Keratinocyte (primary cell): ENCODE measurements around the gene CLCN7. TPM values are rescaled to one million over a fixed set of nuclear protein-coding genes. Genes with fewer than 3 reads are reported as not detected.

Source experiments
- DNase-seq: peaks from one replicate; pipeline ENCODE4 v3.0.0-alpha.2; 2011; ENCODE audit warnings: low read depth, missing footprints, low spot score
- FAIRE-seq: peaks from 2 replicates; lab custom pipeline; 2011; peaks lifted over from hg19 to GRCh38; lab: Jason Lieb, UNC
- H2AFZ ChIP-seq: 2 replicates; pipeline ENCODE4 v1.6.0; 2012; ENCODE audit warnings: low read length, control low read depth, inconsistent platforms; ENCODE audit not compliant: control insufficient read depth
- H3K27ac ChIP-seq: 2 replicates; pipeline ENCODE4 v1.5.1; 2011; ENCODE audit warnings: low read length; ENCODE audit not compliant: control insufficient read depth, insufficient read depth
- H3K27me3 ChIP-seq: 3 replicates; pipeline ENCODE4 v1.6.0; 2011; ENCODE audit warnings: low read length; ENCODE audit not compliant: control insufficient read depth, insufficient read depth; ENCODE audit errors: extremely low read depth
- H3K36me3 ChIP-seq, 2 experiments: 2 replicates in 1 of 2; 3 replicates in 1 of 2; pipeline ENCODE4 v1.5.1; 2011; ENCODE audit warnings: low read length in 2 of 2, mild to moderate bottlenecking in 1 of 2; ENCODE audit not compliant: control insufficient read depth in 2 of 2, insufficient read depth in 2 of 2; ENCODE audit errors: extremely low read depth in 1 of 2
- H3K4me1 ChIP-seq: 3 replicates; pipeline ENCODE4 v1.5.1; 2011; ENCODE audit warnings: low read length; ENCODE audit not compliant: control insufficient read depth, insufficient read depth; ENCODE audit errors: extremely low read depth
- H3K4me2 ChIP-seq: 3 replicates; pipeline ENCODE4 v1.6.0; 2011; ENCODE audit warnings: low read depth, low read length; ENCODE audit not compliant: control insufficient read depth, insufficient read depth; ENCODE audit errors: extremely low read depth
- H3K4me3 ChIP-seq, 3 experiments: fragments of 200-600 bp in 1 of 3; sonication (generic) in 1 of 3; 2 replicates in 2 of 3; 3 replicates in 1 of 3; pipeline ENCODE4 v1.5.1; 2011 to 2016; ENCODE audit warnings: low read length in 3 of 3, mild to moderate bottlenecking in 3 of 3, control low read depth in 2 of 3, inconsistent platforms in 1 of 3, low read depth in 1 of 3, mixed read lengths in 1 of 3, mixed run types in 1 of 3, moderate library complexity in 1 of 3; ENCODE audit not compliant: control insufficient read depth in 2 of 3, insufficient read depth in 2 of 3; ENCODE audit errors: extremely low read depth in 1 of 3
- H3K79me2 ChIP-seq: 2 replicates; pipeline ENCODE4 v1.6.0; 2012; ENCODE audit warnings: low read length; ENCODE audit not compliant: control insufficient read depth, insufficient read depth
- H3K9ac ChIP-seq: 3 replicates; pipeline ENCODE4 v1.6.0; 2011; ENCODE audit warnings: low read length; ENCODE audit not compliant: control insufficient read depth, insufficient read depth; ENCODE audit errors: extremely low read depth
- H3K9me1 ChIP-seq: 3 replicates; pipeline ENCODE4 v1.6.0; 2011; ENCODE audit warnings: low read length; ENCODE audit not compliant: control insufficient read depth, insufficient read depth; ENCODE audit errors: extremely low read depth
- H3K9me3 ChIP-seq: 2 replicates; pipeline ENCODE4 v1.5.1; 2012; ENCODE audit warnings: low read depth, low read length; ENCODE audit not compliant: control insufficient read depth
- H4K20me1 ChIP-seq: 3 replicates; pipeline ENCODE4 v1.6.0; 2011; ENCODE audit warnings: low read length; ENCODE audit not compliant: control insufficient read depth, insufficient read depth; ENCODE audit errors: extremely low read depth
- EZH2 ChIP-seq: IDR thresholded peaks from one replicate; pipeline ENCODE4 v1.6.1; 2012; ENCODE audit warnings: inconsistent platforms, mild to moderate bottlenecking, low read length, moderate library complexity
- dilution Hi-C: fragments of 300-500 bp; cut with MboI; formaldehyde crosslinking; loops from one replicate; pipeline ENCODE4 v1.7.0; 2020; ENCODE audit warnings: low sequenced_read_pairs; ENCODE audit not compliant: extremely low pct_ligation_motif_present
- polyA plus RNA-seq, 5 experiments: library from polyadenylated mRNA; depleted of rRNA in 3 of 5; stranded (reverse) in 3 of 5; stranded (forward) in 1 of 5; unstranded in 1 of 5; fragments of >200 nt; gene quantifications; 1 replicate in 1 of 5; 2 replicates in 3 of 5; 3 replicates in 1 of 5; pipeline versions ENCODE4 v1.2.1 to v1.2.3, GENCODE V29; 2011 to 2012; ENCODE audit warnings: missing spikeins in 2 of 5, low read depth in 1 of 5, low replicate concordance in 1 of 5
- TF ChIP-seq, protein P1 (sequence below), 3 experiments: IDR thresholded peaks in 1 of 3; conservative IDR thresholded peaks in 1 of 3; optimal IDR thresholded peaks in 1 of 3; 2 replicates in 2 of 3; 3 replicates in 1 of 3; pipeline versions ENCODE3 to v1.5.1; 2011; ENCODE audit warnings: low read length in 3 of 3, mild to moderate bottlenecking in 3 of 3, moderate library complexity in 2 of 3, control low read depth in 1 of 3, inconsistent platforms in 1 of 3; ENCODE audit not compliant: insufficient read depth in 2 of 3; ENCODE audit errors: extremely low read depth in 1 of 3

CLCN7 gene
- polyA plus RNA-seq, 1 donor (not counting 4 experiments of a cell fraction or from before 2014, with no cell fraction given): 13.3 TPM

DNA sequence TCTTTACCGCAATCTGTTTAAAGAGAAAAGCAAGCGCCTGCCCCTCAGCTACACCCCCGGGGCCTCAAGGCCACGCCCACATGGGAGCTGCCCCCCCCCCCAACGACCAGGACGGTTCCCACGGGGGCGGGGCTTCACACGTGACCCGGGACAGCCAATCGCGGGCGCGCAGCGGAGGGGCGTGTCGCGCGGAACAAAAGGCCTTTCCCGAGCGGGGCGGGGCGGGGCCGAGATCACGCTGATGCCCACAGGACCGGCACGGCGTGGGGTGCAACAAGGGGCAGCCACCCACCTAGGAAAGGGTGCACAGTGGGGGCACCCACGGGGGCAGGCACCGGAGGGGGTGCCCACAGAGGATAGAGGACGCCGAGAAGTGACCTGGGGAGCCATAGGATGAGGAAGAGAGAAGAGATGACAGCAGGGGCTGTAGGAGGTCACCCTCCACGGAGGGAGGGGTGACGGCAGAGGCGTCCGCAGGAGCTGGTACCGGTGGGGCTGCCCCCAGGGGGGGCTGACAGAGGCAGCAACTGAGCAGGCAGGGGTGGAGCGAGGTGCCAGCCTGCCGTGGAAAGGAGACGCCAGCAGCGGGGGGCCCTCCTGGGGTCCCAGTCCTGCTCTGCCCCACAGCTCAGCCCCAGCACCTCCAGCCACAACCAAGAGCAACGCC is 66.5 kb downstream of the CLCN7 start:
- Histone ChIP-seq H3K36me3 (no peaks in the 10 kb centered on the region), H3K9me3 (no peaks in the 10 kb centered on the region), H2AFZ (peak overlapping the region; percentile 84), H3K4me2 (peak overlapping the region; percentile 87), H3K9ac (peak overlapping the region; percentile 47), H3K27me3 (no peaks in the 10 kb centered on the region), H3K9me1 (no peaks in the 10 kb centered on the region), H4K20me1 (no peaks in the 10 kb centered on the region), H3K27ac (no peak overlapping the region), H3K79me2 (no peaks in the 10 kb centered on the region), H3K4me3 (peak overlapping the region; percentile 47 to 76 (median 72)), H3K4me1 (peaks cover 3% of the 10 kb centered on the region)
- dilution Hi-C loops: no loop called here
- TF ChIP-seq, protein P1, sequence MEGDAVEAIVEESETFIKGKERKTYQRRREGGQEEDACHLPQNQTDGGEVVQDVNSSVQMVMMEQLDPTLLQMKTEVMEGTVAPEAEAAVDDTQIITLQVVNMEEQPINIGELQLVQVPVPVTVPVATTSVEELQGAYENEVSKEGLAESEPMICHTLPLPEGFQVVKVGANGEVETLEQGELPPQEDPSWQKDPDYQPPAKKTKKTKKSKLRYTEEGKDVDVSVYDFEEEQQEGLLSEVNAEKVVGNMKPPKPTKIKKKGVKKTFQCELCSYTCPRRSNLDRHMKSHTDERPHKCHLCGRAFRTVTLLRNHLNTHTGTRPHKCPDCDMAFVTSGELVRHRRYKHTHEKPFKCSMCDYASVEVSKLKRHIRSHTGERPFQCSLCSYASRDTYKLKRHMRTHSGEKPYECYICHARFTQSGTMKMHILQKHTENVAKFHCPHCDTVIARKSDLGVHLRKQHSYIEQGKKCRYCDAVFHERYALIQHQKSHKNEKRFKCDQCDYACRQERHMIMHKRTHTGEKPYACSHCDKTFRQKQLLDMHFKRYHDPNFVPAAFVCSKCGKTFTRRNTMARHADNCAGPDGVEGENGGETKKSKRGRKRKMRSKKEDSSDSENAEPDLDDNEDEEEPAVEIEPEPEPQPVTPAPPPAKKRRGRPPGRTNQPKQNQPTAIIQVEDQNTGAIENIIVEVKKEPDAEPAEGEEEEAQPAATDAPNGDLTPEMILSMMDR (optimal IDR thresholded peaks at IDR 0.05 in 1 of 3, IDR thresholded peaks at IDR 0.05 in 1 of 3, conservative IDR thresholded peaks at IDR 0.05 in 1 of 3; ENCODE audit: extremely low read depth in 1 of 3, insufficient read depth in 2 of 3, low read length in 3 of 3): no peak
- TF ChIP-seq EZH2: no peak
- FAIRE-seq (no peak), DNase-seq (no peak)

DNA sequence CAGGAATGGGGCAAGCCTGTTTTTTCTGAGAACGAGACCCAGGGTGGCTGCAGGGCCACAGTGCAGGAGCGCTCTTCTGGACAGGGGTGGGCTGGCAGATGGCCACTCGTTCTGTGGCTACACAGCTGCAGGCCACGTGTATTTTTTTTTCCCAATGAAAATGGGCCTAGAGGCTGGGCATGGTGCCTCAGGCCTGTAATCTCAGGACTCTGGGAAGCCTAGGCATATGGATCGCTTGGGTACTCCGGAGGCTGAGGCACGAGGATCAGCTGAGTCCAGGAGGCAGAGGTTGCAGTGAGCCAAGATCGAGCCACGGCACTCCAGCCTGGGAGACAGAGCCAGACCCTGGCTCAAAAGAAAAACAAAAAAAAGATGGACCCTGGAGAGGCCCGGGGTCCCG is 67.1 kb downstream of the CLCN7 start:
- Histone ChIP-seq H2AFZ (no peak overlapping the region), H3K27ac (no peak overlapping the region), H3K4me1 (peaks cover 3% of the 10 kb centered on the region), H3K36me3 (peaks cover 0 to 2% of the 10 kb centered on the region in 2 experiments), H4K20me1 (no peaks in the 10 kb centered on the region), H3K27me3 (no peaks in the 10 kb centered on the region), H3K4me3 (no peak overlapping the region), H3K9me1 (no peaks in the 10 kb centered on the region), H3K9ac (peak overlapping the region; percentile 9), H3K9me3 (no peaks in the 10 kb centered on the region), H3K4me2 (peak overlapping the region; percentile 87), H3K79me2 (no peaks in the 10 kb centered on the region)
- DNase-seq (no peak), FAIRE-seq (no peak)
- no peak for TF ChIP-seq EZH2
- TF ChIP-seq, protein P1 (optimal IDR thresholded peaks at IDR 0.05 in 1 of 3, IDR thresholded peaks at IDR 0.05 in 1 of 3, conservative IDR thresholded peaks at IDR 0.05 in 1 of 3; ENCODE audit: extremely low read depth in 1 of 3, insufficient read depth in 2 of 3, low read length in 3 of 3): no peak
- dilution Hi-C loops: no loop called here
